ENCODE results near the gene SDHAF3.
"Not testable (repeated sequence)": the region's sequence is repeated elsewhere in the genome, so short reads cannot be mapped to it uniquely, and the experiment has no call there.

The SDHAF3 gene

GRCh38 chr7:97126483-97127171 lies 9.1 kb downstream of the SDHAF3 start:
- no peak for DNase-seq

GRCh38 chr7:97128736-97129135 lies 11.2 kb downstream of the SDHAF3 start:
- no peak for DNase-seq

- no peak for DNase-seq
Measured at GRCh38 chr7:97130417-97131139, 13.1 kb downstream of the SDHAF3 start.

DNA sequence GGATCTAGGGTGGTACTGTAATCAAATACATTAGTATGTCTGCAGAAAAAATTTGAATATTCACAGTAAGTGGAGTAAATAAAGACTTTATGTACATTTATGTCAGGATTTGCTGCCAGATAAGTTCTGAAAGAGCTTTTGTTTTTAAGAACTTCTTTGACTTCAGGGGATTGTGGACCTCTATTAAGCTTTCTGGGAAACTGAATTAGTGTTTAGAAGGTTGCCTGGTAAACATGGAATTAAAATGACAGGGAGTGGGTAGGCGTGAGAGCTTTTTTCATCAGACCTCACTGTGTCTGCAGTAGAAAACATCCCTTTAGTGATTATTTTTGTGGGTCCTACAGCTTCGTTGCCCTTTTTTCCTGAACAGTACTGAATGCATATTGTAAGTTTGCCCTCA lies 15.7 kb downstream of the SDHAF3 start:
- no peak for DNase-seq

DNA sequence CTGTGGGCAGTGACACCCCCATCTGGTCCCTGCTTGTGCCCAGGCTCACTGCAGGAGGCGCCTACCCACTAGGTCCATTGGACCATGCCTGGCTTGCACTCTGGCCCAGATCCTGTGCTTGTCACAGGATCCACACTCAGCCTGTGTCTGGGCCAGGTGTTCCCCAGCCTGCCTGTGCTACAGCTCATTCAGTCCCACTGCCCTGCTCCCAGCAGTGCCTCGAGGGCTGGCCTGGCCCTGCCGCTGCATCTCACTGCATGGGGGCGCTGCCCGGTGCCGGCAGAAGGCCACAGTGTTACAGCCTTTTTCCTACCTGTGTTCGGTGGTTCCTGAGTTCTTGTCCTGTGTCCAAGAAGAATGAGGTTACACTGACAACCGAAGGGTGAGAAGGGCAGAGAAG lies 21.3 kb downstream of the SDHAF3 start:
- DNase-seq, result no peak

GRCh38 chr7:97145068-97145467 lies 27.6 kb downstream of the SDHAF3 start:
- DNase-seq, result peak; percentile 11

DNA sequence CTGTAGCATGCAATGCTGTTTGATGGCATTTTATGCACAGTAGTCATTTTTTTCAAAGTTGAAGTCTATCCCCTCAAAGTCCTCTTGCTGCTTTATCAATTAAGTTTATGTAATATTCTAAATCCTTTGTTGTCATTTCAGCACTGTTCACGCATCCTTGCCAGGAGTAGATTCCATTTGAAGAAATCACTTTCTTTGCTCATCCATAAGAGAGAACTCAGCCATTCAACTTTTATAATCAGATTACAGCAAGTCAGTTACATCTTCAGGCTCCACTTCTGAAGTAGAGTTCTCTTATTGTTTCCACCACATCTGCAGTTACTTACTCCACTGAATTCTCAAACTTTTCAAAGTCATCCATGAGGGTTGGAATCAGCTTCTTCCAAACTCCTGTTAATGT lies 32.3 kb downstream of the SDHAF3 start:
- DNase-seq, result no peak

DNA sequence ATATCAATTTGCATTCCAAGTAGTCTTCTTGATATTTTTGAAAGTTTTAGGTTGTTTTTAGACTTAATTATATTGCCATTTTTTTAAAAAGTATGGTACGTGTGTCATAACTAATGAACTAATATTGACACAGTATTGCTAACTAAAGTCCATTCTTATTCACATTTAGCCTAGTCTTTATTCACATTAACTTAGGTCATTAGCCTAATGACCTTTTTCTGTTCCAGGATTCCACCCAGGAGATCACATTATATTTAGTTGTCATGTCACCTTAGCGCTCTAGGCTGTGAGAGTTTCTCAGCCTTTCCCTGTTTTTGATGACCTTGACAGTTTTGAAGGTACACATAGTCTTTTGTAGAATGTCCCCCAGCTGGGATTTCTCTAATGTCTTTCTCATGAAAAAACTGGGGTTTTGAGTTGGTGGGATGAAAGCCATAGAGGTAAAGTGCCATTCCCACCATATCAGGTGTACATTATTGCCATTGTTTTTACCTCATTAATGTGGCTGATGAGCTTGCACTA lies 38.5 kb downstream of the SDHAF3 start:
- DNase-seq, result no peak

DNA sequence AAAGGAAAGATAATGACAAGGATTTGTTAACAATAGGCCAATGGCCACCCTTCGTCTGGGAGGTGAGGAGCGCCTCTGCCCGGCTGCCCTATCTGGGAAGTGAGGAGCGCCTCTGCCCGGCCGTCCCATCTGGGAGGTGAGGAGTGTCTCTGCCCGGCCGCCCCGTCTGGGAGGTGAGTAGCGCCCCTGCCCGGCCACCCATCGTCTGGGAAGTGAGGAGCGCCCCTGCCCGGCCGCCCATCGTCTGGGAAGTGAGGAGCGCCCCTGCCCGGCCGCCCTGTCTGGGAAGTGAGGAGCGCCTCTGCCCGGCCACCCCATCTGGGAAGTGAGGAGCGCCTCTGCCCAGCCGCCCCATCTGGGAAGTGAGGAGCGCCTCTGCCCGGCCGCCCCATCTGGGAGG lies 42.5 kb downstream of the SDHAF3 start:
- not testable (repeated sequence) for DNase-seq

GRCh38 chr7:97161609-97162008 lies 44.1 kb downstream of the SDHAF3 start:
- DNase-seq, result not testable (repeated sequence)

GRCh38 chr7:97166308-97166707 lies 48.8 kb downstream of the SDHAF3 start:
- DNase-seq, result no peak

- DNase-seq, result no peak
Measured at GRCh38 chr7:97167176-97167575, 49.7 kb downstream of the SDHAF3 start.

GRCh38 chr7:97167749-97168148 lies 50.3 kb downstream of the SDHAF3 start:
- DNase-seq, result no peak

- no peak for DNase-seq
Measured at GRCh38 chr7:97174303-97174702, 56.8 kb downstream of the SDHAF3 start.

DNA sequence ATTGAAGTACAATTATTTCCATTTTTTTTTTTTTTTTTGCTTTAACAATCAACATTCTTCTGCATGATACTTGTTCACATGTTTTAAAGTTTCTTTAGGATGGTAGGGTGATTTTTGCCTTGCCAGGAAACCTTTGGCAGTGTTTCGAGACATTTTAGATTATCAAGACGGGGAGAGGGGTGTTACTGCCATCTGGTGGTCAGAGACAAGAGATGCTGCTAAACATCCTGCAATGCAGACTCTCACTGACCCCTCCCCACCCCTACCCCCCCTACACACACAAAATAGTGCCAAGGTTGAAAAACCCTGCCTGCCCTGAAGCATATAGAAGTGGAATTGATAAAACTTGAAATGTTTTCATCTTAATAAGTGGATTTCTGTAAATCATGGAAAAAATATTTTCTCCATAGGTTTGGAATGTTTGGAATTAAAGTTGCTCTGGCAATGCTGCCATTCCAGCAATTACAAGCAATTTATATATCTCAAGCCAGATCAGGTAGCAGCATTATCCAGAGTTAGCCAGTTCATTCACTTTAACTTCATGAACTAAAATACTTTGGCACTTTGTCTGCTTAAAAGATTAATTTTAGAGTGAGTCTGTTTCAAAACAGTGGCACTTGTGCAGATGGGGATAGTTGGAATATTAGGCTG lies 62.1 kb downstream of the SDHAF3 start:
- DNase-seq, result peak; percentile 28

GRCh38 chr7:97187067-97187466 lies 69.6 kb downstream of the SDHAF3 start:
- DNase-seq, result no peak

GRCh38 chr7:97196174-97196573 lies 78.7 kb downstream of the SDHAF3 start:
- DNase-seq, result not testable (repeated sequence)

DNA sequence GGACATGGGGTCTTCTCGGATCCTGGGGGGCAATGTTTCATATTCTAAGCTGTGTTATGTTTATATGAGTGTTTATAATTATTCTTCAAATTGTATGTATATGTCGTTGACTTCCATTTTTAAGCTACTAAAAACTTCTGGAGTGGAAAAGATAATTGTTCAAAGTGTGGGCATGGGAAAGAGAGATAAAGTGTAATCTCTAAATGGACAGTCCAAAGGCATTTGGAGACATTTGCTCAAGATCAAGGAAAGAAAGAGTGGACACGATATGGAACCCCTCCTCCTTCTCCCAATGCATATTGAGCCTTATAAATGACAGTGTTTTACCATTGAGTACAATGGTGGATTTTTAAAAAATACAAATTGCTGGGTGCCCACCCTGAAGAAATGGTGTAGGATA lies 81.1 kb downstream of the SDHAF3 start:
- DNase-seq, result no peak

DNA sequence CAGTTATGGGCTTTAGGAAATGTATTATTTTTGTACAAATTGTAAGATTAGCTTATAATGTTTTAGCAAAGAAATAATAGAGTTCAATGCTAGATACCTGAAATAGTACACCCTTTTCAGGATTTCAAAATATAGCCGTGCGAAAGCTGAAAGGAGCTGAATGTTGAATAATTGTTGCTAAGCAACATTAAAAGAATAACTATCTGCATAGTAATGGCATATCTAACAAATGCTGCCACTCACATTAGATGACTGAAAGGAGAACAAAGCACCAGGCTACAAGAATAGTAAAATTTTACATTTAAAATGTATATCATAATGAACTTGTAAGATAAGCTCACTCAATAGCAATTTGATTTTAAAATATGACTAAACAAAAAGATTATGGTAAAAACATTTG lies 82.5 kb downstream of the SDHAF3 start:
- no peak for DNase-seq

- no peak for DNase-seq
Measured at GRCh38 chr7:97203957-97204356, 86.5 kb downstream of the SDHAF3 start.

GRCh38 chr7:97204821-97205220 lies 87.3 kb downstream of the SDHAF3 start:
- no peak for DNase-seq

GRCh38 chr7:97215556-97215955 lies 98.1 kb downstream of the SDHAF3 start:
- no peak for DNase-seq

DNA sequence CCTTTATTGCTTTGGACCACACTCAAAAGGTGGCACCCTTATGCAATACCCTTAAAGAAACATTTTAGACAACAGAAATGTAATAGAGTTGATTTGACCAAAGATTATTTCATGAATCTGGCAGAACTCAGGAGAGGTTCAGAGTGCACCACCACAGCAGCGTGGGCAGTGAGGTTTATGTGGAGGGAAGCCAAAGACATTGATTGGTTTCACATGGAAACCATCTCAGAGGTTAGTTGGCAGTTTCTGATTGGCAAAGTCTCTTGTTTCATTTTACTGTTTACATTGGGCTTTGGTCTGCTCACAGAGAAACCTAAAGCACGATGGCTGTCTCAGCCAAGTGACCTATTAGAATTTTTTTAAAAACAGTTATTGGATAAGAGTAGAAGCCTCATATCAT lies 101.3 kb downstream of the SDHAF3 start:
- DNase-seq, result no peak

DNA sequence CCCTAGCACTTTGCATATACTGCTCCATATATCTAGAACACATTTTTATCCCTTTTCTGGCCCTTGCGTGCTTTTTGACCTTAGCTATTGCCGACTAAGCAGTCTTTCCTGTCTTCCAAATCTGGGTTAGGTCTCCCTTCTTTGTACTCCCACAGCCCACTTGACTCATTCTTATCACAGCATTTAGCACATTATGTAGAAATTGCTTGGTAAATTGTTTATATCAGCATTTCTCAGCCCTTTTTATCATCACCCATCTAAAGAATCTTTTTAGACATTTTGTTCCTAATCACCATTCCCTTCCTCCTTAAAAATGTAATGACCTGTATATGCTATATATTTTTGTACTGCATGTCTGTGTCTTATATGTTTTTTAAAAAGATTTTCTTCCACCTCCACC lies 101.7 kb downstream of the SDHAF3 start:
- no peak for DNase-seq

All from NCI-H1105 (cell line).